HG02943 (cell line): ENCODE measurements around the gene NOL4L.
"Not testable (repeated sequence)": the region's sequence is repeated elsewhere in the genome, so short reads cannot be mapped to it uniquely, and the experiment has no call there.

Source experiments
- ATAC-seq: cut with Tn5 transposase; IDR thresholded peaks from one replicate; pipeline ENCODE4 v1.9.1; 2021; ENCODE audit warnings: mild to moderate bottlenecking, low read depth, moderate library complexity; ENCODE audit not compliant: unreplicated experiment

Gene NOL4L

DNA sequence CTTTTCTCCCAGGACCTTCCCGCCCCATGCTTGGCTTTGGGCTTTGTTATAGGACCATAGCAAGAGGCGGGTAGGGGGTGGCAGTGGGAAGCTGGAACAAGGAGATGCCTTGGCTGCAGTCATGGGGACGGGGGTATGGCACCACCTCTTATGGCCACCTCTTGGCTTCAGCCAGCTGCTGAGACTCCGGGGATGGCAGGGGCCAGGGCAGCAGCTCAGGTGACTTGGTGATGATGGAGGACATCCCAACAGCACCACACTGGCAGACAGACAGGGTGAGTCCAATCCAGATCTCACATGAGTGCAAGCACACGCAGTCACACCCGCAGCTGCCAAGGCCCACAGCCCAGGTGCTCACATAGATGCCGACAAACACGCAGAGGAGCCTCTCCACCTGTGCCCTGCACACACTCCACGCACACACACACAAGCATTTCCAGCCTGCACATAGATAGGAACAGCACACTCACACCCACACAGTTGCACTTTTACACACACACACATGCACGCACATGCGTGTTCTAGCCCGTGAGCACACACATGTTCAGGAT is 6.2 kb downstream of the NOL4L start:
- ATAC-seq: no peak

DNA sequence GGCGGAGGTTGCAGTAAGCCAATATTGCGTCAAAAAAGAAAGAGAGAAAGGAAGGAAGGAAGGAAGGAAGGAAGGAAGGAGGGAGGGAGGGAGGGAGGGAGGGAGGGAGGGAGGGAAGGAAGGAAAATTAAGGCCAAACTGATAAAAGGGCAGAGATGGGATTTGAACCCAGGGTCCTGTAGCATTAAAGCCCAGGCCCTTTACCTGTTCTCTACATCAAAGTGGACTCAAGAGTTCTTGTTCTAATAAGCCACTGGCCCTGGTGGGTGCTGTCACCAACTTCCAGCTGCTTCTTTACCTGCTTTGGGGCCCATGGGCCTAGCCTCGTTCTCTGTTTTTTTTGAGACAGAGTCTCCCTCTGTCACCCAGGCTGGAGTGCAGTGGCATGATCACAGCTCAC is 7.1 kb downstream of the NOL4L start:
- ATAC-seq: not testable (repeated sequence)

- ATAC-seq: no peak
Measured at GRCh38 chr20:32577657-32578056, 7.5 kb downstream of the NOL4L start.

- ATAC-seq: no peak
Measured at GRCh38 chr20:32577023-32577422, 8.1 kb downstream of the NOL4L start.

DNA sequence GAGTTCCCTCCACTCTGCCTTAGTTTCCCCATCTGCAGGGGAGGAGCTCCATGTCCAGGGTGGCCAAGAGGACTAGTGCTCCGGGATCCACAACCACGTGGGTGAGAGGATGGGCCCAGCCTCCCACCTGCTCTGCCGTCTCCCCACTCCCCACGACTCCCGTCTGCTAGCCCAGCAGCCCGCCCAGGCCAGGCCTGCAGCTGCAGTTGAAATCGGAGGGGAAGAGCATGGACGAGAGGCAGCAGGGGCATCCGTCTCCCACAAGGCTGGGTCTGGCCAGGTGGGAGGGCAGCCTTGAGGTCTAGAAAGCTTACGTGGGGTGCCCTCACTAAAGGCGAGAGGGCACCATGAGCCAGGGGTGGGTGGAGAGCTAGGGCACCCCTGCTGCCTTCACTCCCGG is 8.6 kb downstream of the NOL4L start:
- no peak for ATAC-seq

GRCh38 chr20:32575805-32576204 is 9.3 kb downstream of the NOL4L start:
- no peak for ATAC-seq

DNA sequence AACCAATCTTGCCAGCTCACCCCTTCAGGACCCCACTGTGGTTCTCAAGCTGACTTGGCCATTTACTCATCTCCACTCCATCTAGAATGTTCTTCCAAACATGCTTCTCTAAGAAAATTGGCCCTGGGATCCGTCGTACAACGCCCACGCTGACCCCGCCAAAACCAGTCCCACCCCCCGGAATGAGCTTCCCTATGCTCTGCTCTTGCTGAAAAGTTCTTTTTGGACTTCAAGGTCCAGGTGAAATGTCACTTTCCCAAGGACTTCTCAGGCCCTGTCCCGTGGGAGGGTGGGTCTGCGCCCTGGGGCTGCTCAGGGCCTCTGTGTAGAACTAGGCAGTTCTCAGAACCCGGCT is 9.9 kb downstream of the NOL4L start:
- no peak for ATAC-seq

GRCh38 chr20:32574296-32575226 is 10.6 kb downstream of the NOL4L start:
- ATAC-seq: no peak

DNA sequence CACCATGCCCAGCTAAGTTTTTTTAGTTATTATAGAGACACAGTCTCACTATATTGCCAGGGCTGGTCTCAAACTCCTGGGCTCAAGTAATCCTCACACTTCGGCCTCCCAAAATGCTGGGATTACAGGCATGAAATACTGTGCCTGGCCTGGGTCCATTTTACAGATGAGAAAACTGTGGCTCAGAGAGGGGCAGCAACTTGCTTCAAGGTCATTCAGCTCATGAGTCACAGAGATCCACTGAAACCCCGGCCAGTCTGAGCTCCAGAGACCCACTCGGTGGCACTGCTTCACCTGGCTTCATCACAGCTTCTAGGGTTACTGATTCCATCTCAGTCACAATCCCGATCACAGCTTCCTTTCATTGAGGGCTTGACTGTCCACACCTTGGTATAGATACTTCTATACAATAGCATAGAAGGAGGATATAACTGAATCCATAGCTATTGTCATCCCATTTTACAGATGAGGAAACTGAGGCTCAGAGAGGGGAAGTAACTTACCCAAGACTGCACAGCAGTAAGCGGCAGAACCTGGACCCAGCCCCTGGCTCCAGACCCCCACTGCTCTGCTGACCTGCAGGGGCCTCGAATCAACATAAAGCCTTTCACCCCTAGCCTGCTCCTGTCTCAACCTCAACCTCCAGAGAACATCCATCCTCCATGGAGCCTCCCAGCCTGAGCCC is 11.8 kb downstream of the NOL4L start:
- no peak for ATAC-seq

DNA sequence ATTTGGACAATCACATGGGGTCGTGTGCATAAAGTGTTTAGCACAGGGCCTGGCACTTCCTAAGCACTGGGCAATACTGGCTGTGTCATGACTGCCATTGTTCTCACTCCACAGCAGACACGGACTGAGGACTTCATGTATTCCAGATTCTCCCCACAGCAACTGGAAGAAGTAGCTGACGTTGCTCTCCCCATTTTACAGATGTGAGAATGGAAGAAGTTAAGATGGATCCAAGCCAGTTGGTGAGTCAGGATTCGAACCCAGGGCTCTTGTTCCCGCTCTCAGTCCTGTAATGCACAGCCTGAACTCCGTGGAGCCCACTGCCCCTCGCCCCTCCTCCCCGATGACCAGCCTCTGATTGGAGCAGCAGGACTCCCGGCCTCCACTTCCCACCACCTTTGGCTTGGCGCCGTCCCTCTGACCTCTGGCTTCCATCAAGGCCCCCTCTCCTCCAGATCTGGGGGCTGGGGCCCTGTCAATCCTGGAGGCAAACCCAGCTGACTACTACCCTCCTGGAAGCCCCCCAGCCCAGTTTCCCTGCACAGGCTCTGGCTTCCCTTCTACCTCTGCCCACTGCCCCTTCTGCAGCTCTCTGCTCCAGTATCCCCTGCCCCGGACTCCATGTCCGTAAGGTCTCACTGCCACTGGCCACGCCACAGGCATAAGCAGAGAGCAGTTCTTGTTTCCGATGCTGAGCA is 12.7 kb downstream of the NOL4L start:
- no peak for ATAC-seq

- no peak for ATAC-seq
Measured at GRCh38 chr20:32571566-32571965, 13.6 kb downstream of the NOL4L start.

- ATAC-seq: no peak
Measured at GRCh38 chr20:32570401-32571190, 14.5 kb downstream of the NOL4L start.

DNA sequence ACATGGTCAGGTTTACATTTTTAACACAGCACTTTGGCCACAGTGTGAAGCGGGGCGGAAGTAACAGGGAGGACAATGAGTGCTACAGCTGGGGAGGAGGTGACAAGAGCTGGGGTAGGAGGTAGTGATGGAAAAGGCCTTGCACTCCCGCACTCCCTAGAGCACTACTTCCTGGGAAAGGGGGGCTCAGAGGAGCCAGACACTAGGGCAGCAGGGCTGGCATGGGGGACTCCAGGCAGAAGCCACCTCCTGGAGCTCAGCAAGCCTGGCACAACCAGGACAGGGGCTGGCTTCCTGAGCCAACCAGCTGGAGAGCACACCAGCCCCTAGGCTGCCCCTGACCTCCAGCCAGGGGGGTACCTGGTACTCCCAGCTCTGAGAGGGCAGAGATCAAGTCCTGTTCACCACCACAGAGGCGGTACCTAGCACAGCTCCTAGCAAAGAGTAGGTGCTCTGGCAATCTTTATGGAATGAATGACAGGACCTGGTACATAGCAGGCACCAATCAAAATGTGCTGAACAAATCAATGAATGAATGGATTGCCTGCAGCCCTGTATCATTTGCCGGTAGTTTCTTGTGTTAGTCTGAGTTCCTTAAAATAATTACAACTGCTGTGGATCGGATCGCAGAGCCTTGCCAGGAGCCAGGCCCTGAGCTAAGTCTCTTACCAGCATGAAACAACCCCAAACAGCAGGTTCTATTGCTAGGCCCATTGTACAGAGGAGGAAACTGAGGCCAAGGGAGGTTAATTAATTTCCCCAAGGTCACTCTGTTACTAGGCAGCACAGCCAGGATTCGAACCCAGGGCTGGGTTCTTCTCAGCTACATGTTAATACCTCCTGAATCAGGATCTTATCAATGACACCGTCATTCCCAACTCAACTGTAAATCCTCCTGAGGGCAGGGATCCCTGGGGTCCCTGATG is 15.5 kb downstream of the NOL4L start:
- ATAC-seq: no peak

DNA sequence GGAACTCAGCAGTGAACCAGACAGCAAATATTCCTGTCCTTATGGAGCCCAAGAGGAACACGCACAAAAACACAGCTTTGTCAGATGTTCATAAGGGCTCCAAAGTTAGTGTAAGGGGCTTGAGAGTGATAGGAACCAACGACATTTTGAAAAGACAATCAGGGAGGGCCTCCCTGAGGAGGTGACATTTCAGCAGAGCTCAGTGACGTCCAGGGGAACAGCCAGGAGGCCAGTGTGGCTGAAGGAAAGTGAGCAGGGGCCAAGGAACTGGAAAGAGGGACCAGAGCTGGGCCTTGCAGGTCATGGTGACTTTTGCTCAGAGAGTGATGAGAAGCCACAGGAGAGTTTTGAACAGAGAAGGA is 16.1 kb downstream of the NOL4L start:
- ATAC-seq: no peak

DNA sequence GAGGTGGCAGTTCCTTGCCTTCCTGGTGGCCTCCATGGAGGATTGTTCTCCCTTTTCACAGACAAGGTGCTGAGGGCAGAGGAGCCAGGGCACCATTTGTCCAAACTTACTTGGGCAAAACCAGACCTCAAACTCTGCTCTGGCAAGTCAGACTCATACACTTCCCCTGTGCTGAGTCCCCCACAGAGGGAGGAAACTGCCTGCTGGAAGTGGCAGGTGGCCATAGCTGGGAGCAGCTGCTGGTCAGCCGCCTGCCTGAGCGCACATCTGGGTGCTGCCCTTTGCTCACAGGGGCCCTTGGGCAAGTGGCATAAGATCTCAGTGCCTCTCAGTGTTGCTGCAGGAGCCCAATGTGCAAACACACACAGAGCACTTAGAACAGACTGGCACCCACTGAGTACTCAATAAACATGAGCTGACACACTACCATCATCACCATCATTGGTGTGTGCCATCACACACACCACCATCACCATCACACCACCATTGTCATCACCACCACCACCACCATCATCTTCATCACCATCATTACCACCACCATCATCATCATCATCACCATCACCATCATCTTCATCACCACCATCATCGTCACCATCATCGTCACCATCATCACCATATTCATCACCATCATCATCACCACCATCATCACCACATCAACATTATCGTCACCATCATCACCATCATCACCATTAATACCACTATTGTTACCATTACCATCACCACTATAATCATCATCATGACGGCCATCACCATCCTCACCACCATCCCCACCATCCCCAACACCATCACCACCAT is 17.6 kb downstream of the NOL4L start:
- ATAC-seq: no peak

- ATAC-seq: no peak
Measured at GRCh38 chr20:32566379-32567374, 18.5 kb downstream of the NOL4L start.

DNA sequence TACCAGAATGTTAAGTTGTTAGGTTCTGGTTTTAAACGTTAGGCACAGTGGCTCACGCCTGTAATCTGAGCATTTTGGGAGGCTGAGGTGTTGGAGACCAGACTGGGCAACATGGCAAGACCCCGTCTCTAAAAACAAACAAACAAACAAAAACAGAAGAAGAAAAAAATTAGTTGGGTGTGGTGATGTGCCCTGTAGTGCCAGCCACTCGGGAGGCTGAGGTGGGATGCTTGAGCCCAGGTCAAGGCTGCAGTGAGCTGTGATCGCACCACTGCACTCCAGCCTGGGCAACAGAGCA is 19.4 kb downstream of the NOL4L start:
- ATAC-seq: no peak
